Neural progenitor cell (in vitro differentiated cells): ENCODE results near the gene IGFBP1.

ENCODE experiments used
- EZH2 ChIP-seq: fragments of 200-600 bp; sonication (generic); IDR thresholded peaks from 2 replicates; pipeline ENCODE4 v1.6.1; 2017; ENCODE audit warnings: antibody characterized with exemption, mild to moderate bottlenecking, moderate library complexity
- EZH2phosphoT487 ChIP-seq: fragments of 200-600 bp; sonication (generic); IDR thresholded peaks from 2 replicates; pipeline ENCODE4 v1.6.1; 2017; ENCODE audit warnings: antibody characterized with exemption
- TF ChIP-seq, protein P1 (sequence below): fragments of 200-600 bp; sonication (generic); IDR thresholded peaks from 2 replicates; pipeline ENCODE4 v1.5.1; 2017; ENCODE audit warnings: antibody characterized with exemption, mild to moderate bottlenecking

DNA sequence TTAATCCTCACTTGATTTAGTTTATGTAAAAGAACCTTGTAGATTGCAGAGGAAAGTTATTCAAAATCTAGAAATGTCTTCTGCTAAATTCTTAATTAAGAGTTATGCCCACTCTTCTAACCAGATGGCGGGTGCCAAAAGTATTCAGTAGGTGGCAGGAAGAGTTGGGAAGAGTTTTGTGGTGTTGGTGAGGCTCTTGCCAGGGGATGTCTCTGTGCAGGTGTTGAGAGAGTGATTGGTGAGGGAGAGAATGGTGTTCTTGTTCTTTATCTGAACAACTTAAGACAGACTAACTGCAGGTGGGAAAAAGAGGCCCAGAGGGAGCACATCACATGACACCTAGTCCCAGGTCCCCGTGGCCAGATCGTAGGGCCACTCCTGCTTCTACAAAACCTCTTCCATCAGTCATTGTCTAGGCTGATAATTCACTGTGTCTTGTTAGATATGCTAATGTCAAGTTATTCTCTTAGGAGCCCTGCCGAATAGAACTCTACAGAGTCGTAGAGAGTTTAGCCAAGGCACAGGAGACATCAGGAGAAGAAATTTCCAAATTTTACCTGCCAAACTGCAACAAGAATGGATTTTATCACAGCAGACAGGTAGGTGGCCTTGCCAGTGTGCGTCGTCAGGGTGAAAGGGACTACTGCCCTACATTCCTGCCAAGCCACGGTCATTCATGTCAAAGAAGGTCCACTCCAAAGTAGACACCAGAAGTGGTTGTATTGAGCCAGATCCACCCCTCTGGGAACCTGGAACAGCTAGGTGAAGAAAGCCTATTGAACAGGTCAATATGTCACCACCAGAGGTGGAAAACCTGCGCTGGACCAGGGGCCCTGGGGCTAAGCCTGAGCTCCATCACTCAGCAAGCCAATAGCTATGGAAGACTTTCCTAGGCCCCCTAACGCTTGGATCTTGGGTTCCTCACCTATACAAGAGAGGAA lies 3.4 kb downstream of the IGFBP1 start:
- TF ChIP-seq, protein P1, sequence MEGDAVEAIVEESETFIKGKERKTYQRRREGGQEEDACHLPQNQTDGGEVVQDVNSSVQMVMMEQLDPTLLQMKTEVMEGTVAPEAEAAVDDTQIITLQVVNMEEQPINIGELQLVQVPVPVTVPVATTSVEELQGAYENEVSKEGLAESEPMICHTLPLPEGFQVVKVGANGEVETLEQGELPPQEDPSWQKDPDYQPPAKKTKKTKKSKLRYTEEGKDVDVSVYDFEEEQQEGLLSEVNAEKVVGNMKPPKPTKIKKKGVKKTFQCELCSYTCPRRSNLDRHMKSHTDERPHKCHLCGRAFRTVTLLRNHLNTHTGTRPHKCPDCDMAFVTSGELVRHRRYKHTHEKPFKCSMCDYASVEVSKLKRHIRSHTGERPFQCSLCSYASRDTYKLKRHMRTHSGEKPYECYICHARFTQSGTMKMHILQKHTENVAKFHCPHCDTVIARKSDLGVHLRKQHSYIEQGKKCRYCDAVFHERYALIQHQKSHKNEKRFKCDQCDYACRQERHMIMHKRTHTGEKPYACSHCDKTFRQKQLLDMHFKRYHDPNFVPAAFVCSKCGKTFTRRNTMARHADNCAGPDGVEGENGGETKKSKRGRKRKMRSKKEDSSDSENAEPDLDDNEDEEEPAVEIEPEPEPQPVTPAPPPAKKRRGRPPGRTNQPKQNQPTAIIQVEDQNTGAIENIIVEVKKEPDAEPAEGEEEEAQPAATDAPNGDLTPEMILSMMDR, result no peak
- TF ChIP-seq EZH2 (no peak), EZH2phosphoT487 (no peak)
